Stimulated activated CD4-positive, alpha-beta T cell treated with anti-CD3 and anti-CD28 coated beads, TNF-alpha, amount 100 ng/mL, for 48 hours (primary cell): ENCODE data around the gene FLYWCH1.

Experiments
- DNase-seq, 3 donors: peaks; one replicate each; pipeline ENCODE4 v3.0.0-alpha.2; 2020; ENCODE audit warnings: low read depth in 3 of 3

The FLYWCH1 gene

DNA sequence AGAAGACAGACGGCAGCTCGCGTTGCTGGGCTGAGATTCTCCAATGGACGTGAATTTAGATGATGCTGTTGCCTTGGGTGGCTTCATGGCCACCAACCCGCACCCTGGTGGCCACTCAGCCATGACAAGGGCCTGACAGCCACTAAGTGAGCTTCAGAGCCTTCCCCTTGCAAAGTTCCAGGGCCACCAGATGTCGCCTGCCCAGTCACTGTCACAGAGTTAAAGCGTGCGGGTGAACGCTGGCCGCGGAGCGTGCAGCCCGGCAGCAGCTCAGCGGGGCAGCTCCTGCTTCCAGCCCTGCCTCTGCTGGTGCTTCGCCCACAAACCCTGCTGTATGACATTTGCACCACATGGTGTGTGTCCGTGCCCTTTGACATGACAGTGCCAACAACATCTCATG, 39.0 kb downstream of the FLYWCH1 start:
- no peak for DNase-seq

DNA sequence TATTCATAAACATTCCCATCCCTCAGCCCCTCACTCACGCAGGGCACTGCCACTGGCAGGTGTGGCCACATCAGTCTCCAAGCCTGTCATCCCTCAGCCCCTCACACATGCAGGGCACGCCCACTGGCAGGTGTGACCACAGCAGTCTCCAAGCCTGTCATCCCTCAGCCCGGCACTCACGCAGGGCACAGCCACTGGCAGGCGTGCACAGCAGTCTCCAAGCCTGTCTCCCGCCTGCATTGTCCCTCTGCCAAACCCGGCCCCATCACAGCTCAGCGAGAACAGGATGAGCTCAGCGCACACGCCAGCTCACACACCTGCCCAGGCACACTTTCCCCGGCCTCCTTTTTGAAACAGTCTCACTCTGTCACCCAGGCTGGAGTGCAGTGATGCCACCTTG, 40.9 kb downstream of the FLYWCH1 start:
- no peak for DNase-seq

DNA sequence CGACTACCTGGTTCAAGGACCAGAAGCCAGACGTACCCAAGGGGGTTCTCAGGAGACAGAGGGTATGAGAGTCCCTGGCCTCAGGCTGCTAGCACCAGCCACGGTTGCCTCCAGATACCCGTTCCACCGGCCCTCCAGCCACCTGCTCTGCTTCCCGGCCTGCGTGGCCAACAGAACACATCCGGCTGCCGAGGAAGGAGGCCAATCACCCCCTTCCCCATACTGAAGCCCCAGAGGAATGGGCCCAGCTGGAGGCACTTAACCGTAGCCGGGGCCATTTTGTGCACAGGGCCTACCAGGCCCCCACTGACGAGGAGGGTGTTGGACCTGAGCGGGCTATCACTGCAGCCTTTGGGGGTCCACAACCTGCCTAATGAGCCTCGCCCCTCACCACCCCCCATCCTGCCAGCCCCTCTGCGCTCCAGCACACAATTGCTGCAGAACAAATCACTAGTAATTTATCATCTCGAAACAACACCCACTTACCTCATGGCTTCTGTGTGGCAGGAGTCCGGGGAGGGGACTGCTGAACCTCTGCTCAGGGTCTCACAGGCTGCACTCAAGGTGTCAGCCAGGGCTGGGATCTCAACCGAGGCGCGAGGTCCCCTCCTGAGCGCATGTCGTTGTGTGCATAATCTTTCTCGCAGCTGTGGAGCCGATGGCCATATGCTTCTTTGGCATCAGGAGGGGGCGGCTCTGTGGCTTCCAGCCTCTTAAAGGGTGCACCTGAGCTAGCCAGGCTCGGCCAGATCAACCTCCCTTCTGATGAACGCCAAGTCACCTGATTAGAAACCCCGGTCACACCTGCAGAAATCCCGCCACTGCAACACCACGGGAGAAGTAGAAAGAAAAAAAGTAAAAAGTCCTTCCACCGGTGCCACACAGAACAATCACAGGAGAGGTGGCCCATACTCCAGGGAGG, 42.2 kb downstream of the FLYWCH1 start:
- no peak for DNase-seq

DNA sequence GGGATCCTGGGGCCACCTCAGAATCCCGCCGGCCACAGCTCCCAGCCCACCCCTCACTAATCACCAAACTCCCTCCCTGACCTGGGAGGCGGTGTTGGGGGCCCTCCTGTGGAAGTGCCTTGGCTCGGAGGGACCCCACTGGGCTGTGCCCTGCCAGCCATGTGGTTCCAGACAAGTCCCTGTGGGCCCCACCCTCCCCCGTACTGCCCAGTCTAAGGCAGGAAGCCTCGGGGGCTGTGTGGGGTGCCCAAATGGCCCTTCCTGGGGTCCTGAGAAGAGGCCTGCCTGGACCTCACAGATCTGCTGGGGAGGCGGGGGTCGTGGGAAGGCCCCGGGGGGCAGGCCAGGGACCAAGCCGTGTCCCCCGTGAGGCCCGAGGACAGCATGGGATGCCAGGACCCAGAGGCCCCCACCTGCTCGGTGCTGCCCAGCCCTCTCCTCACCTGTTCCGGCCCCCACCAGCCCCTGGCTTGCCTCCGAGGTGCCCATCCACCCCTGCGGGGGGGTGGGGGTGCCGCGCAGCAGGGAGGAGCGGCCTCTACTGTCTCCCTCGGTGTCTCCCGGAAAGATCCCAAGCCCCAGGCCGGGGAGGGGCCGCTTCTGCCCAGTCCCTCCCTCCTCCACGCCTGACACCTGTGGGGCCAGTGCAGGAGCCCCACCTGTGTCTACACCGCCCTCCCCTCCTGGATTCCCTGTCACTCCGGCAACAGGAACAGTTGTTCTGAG, 43.1 kb downstream of the FLYWCH1 start:
- no peak for DNase-seq

DNA sequence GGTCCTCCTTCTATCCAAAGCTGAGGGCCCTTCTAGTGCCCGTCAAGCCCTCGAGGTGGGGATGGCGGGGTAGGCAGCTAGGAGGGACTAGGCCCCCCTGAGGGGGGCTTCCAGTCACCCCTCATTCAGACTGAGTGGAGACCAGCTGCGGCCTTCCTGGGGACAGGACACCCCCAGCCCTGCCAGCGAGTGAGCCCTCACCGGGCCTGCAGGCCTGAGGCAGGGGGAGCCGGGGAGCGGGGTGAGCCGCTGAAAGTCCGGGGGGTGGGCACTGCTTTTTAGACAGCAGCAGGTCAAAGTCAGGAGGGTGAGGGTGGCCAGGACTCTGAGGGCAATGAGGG, 43.7 kb downstream of the FLYWCH1 start:
- no peak for DNase-seq

DNA sequence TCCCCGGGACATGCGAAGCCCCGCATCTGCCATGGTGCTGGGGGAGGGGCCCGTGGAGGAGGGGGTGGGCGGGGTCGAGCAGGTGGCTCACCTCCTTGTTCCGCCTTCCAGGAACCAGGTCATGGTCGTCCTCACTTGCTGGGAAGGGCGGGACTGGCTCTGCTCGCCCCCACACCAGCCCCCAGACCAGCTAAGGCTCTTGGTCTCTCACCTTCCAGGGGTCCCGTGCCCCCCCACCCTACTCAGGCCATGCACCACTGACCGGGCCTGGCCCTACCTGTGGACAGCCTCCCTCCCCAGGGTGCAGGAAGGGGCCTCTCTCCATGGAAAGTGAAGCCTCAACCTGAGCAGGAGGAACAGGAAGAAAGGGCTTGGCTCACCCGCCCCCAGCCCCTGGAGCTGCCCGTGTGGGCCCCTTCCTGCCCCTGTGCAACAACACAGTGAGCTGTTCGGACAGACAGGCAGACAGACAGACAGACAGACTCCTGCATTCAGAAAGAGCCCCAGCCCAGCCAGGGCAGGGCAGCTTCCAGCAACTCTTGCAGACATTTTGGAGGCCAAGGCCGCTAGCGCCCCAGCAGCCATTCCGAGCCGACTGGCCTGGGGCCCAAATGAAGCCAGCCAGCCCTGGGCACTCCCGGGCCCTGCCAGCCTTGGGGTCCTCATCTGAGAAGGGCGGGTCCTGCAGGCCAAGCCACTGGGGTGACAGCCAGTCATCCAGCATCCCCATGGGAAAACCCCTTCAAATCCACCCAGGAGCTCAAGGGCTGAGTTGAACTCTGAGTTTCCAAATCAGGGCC, 44.2 kb downstream of the FLYWCH1 start:
- no peak for DNase-seq

DNA sequence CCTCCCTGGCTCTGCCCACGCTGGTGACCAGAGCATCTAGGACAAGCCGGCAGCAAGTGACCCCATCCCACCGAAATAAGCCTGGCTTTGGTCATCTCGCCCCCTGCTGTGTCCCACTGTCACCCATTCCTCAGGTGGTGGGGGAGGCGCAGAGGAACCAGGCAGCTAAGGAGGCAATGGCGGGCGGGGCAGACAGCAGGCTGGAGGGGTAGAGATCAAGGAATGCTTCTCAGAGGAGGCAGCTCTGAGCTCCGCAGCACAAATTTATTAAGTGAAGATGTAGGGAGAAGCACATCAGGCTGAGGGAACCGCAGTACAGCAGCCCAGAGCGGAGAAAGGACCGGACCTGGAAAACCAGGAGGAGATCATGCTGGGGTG, 44.8 kb downstream of the FLYWCH1 start:
- no peak for DNase-seq

DNA sequence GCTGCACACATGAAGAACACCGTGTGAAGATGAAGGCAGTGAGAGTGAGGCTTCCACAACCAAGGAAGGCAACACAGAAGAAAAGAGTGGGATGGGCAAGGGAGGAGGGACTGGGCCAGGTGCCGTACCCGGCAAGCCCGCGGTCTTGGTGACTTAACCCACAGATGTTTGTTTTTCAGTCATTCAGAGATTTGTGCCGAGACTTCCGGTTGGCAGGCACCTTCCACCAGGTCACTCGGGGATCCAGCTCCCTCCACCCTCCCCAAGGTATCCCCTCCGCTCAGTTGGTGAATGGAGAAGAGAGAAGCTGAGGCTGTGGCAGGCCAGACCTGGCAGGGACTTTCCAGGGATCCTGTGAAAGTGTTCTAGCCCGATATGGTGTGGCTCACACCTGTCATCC, 47.5 kb downstream of the FLYWCH1 start:
- DNase-seq, result no peak

DNA sequence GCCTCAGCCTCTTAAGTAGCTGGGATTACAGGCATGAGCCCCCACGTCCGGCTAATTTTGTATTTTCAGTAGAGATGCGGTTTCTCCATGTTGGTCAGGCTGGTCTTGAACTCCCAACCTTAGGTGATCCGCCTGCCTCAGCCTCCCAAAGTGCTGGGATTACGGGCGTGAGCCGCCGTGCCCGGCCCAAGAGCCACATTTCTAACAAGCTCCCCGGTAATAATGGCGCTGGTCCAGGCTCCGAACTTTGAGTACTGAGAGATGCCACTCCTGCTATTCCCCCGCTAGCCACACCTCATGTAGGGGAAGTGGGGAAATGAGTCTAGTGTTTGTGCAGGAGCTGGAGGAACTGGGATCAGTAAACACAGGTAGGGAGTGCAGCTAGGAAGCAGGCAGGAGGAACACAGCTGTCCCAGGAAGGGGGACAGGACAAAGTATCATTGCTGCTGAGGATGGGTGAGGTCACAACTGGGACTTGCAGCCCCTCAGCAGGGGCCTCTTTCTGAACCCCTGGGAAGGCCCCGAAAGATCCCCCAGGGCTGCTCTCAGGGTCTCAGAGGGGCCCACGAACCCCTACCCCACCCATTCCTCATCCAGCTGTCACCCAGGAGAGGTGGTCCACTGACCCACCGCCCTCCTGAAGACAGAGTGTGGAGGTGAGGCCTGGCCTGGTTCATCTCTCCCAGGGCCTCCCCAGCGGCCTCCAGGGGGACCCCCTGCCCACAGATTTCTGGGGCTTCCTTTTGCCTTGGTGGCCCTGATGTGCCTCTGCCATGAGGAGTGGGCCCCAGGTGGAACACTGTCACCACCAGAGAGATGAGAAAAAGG, 48.7 kb downstream of the FLYWCH1 start:
- no peak for DNase-seq

DNA sequence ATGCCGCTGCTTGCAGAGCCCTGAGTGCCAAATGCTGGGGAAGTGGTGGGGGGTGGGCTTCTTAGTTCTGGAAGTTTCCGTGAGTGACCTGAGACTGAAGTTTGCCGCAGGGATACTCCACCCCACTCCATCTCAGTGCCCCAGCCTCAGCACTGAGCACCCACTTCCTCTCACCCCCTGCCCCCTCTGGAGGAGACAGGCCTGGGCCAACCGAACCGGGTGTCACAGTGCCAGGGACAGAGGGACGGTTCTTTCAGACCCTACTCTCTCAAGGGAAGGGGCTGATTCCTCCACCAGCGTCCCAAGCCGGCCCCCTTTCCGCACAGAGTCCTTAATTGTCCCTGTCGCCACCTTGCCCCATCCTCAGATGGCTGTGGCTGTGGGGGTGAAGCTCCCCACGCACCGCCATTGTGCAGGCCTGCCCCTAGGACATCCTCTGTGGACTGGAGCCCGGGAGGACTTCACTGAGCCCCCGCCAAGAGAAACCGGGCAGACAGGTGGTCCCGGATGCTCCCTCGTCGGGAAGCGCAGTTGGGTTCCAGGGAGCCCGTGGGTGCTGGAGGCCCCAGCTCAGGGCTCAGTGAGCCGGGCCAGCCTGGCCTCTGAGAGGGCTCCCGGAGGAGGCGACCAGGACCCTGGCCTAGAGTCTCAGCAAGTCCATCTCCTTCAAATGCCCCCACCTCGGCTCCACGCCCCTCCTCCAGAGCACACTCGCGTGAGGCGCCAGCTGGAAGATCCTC, 50.8 kb downstream of the FLYWCH1 start:
- no peak for DNase-seq

DNA sequence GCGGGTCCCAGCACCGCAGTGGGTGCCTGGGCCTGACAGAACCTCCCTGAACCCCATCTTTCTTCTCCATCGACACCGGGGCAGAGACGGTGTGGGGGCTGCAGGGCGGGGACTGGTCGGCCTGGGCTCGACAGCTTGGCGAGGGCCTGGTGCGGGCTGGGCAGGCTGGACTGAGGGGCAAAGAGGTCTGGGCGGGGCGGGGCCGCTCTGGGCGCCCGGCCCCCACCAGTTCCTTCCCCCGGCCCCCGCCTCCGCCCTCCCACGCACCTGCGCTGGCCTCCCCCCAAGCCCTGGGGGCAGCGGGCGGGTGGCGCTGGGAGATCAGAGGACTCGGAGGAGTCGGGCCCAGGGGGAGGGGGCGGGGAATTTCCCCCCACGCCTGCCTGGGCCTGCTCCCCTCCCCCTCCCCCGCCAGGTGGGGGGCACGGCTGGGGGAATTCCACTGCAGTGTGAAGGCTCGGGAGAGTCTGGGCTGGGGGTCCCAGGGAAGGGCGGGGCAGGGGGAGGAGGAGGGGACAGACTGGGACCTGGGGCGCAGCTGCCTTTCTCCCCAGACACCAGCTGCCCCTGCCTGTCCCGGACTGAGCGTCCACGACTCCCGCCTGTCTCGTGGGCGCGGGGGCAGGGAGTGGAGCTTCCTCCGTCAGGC, 51.5 kb downstream of the FLYWCH1 start:
- peak in 1 of 3 donors; percentile 19 for DNase-seq

DNA sequence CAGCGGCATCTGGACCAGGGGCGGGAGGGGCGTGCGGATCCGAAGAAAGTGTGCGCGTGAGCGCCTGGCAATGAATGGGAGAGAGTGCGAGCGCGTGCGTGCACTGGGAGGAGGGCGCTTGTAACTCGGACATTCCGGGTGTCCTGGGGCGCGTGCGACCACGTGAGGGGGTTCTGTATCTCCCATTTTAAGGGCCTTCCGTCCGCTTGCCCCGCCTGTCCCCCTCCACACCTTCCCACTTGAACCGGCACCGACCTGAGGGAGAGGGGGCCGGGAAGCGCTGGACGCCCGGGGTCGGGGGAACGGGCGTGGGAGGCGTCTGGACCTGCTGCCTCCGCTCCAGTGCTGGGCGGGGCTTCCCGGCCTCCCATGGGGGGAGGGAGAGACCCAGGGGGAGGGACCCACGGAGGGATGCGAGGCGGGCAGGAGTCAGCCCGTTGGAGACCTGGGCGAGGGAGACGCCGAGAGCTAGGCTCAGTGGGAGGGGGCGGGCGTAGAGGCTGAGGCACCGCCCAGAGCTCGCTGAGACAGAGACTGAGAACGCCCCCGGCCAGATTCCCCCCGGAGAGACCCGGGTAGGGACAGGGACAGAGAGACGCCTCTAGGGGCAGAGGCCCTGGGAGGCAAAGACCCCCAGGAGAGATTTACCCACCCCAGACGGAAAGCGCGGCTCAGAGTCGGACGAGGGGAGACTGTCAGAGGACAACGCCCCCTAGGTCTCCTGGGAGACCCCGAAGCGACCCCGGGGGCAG, 52.2 kb downstream of the FLYWCH1 start, which contains the start of gene KREMEN2:
TSS of gene KREMEN2 (plus strand) at position 553 of the 752 bp plus-strand sequence. CDS start 246 bp downstream, outside the sequence.
- DNase-seq, result peak in 1 of 3 donors; percentile 27

DNA sequence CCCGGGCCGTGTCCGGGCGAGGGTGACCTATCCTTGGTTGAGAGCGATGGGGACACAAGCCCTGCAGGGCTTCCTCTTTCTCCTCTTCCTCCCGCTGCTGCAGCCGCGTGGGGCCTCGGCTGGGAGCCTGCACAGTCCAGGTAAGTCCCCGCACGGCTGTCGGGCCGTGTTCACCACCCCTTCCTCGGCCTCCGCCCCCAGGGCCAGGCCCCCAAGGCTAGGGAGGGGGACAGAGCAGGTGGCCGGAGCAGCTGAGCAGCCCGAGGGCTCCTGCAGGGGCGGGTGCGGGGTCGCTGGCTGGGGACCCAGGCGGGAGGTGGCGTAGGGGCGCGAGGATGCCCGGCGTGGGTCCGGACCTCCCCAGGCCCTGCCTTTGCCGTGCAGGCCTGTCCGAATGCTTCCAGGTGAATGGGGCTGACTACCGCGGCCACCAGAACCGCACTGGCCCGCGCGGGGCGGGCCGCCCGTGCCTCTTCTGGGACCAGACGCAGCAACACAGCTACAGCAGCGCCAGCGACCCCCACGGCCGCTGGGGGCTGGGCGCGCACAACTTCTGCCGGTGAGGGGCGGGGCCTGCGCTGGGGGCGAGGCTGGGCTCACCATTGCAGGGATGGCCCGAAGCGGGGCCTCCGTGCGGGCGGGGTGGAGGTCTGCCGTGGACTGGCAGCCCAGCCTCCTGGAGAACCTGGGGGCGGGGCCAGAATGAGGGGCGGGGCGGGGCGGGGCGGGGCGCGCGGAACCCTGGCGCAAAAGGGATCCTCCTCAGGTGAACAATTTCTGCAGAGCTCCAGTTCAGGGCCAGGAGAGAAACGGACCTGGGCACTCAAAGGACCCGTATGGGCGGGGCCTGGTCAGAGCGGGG, 53.0 kb downstream of the FLYWCH1 start:
- peak in 2 of 3 donors; percentile 55 to 58 for DNase-seq

DNA sequence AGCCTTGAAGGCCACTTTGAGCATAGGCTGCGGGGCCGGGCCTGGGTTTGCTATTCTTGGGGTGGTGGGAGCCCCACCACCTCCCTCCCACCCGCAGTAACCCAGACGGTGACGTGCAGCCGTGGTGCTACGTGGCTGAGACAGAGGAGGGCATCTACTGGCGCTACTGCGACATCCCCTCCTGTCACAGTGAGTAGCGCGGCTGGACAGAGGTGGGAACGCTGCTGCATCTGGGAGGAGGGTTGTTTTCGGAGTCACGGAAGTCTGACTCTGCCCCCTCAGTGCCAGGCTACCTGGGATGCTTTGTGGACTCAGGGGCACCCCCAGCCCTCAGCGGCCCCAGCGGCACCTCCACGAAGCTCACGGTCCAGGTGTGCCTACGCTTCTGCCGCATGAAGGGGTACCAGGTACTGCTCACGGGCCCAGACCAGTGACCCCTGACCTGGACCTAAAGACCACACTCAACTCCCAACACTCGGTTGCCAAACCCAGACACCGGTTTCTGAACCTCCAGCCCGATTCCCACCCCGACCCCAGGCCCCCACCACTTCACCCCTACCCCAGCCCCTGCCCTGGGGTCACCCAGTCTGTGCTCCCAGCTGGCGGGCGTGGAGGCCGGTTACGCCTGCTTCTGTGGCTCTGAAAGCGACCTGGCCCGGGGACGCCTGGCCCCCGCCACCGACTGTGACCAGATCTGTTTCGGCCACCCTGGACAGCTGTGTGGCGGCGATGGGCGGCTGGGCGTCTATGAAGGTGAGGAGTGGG, 54.5 kb downstream of the FLYWCH1 start:
- no peak for DNase-seq

DNA sequence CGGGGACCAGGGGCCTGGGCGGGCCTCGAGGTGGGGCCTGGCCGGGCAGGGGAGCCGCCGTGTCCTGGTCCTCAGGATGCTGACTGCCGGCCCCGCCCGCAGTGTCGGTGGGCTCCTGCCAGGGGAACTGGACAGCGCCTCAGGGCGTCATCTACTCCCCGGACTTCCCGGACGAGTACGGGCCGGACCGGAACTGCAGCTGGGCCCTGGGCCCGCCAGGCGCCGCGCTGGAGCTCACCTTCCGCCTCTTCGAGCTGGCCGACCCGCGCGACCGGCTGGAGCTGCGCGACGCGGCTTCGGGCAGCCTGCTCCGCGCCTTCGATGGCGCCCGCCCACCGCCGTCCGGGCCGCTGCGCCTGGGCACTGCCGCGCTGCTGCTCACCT, 55.1 kb downstream of the FLYWCH1 start:
- no peak for DNase-seq

DNA sequence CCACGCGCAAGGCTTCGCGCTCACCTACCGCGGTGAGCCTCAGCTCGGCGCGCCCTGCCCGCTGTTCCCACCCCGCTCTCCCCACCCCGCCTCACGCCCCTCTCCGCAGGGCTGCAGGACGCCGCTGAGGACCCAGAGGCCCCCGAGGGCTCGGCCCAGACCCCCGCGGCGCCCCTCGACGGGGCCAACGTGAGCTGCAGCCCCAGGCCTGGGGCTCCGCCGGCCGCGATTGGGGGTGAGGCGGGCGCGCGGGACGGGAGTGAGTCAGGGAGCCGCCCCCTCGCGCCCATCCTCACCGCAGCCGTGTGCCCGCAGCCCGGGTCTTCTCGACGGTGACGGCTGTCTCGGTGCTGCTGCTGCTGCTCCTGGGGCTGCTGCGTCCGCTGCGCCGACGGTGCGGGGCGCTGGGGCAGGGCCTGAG, 55.5 kb downstream of the FLYWCH1 start:
- DNase-seq, result no peak

DNA sequence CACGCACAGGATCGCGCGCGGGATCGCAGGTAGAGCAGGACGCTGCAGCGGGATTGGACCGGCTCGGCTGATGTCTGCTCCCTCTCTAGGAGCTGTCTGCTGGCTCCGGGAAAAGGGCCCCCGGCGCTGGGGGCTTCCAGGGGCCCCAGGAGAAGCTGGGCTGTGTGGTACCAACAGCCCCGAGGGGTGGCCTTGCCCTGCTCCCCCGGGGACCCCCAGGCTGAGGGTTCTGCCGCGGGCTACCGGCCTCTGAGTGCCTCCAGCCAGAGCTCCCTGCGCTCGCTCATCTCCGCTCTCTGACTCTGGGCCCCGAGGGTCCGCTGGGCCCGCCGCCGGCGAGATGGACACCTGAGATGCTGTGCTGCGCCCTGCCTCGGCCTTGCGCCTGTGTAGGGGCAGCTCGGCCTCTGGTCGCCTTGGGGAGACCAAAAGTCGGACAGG, 56.0 kb downstream of the FLYWCH1 start:
- no peak for DNase-seq

DNA sequence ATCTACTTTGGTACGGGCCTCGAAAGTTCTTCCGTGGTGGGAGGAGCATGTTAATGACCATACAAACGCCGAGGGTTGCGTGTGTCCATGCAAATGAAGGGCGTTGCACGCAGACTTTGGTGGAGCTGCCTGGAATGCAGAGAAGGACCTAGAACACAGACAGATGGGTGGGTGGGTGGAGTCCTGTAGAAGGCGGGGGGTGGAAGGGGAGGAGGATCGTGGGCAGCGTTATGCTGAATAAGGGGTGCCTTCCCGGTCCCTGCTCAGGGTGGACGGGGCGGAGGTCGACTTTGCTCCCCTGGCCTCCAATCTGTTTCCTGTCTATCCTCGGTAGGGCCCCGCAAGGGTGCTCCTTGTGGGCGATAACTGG, 56.6 kb downstream of the FLYWCH1 start:
- no peak for DNase-seq
